ENCODE measurements around the gene GULP1. TPM values are rescaled to one million over a fixed set of nuclear protein-coding genes. Genes with fewer than 3 reads are reported as not detected.

The GULP1 gene
- total and polyA plus RNA-seq, 12 donors, result 2.0 to 6.0 (median 4.7) TPM

DNA sequence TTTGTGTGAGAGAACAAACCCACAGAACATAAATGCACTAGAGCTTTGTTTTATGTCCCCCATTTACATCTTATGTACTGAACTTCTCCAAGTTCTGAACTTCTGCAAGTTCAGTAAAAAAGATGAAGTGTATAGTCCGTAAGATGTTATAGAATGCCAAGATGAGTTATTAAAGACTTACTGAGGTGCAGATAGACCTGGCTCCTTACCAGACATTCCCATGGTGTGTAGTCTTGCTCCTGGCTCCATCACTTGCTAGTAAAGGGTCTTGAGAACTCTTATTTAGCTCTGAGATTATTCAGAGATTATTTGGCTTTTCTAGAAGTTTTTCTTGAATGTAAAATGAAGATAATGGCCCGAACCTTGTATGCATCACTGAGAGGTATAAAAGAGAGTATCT lies 16.8 kb downstream of the GULP1 start:
- intact Hi-C loops (cut with DNase I), result no loop called here
- 40 to 64% methylated on average over 2 of the region's 2 CpGs for WGBS, 2 donors
- Histone ChIP-seq H3K36me3 (no peaks in the 10 kb centered on the region), H3K27me3 (no peaks in the 10 kb centered on the region), H3K4me1 (peaks cover 0 to 4% (median 0%) of the 10 kb centered on the region in 9 donors), H3K9me3 (peaks cover 0 to 6% (median 0%) of the 10 kb centered on the region in 11 donors), H3K27ac (no peak overlapping the region), H3K4me3 (no peak overlapping the region)
- no peak for ATAC-seq
- DNase-seq, result no peak
- TF ChIP-seq, protein P1, sequence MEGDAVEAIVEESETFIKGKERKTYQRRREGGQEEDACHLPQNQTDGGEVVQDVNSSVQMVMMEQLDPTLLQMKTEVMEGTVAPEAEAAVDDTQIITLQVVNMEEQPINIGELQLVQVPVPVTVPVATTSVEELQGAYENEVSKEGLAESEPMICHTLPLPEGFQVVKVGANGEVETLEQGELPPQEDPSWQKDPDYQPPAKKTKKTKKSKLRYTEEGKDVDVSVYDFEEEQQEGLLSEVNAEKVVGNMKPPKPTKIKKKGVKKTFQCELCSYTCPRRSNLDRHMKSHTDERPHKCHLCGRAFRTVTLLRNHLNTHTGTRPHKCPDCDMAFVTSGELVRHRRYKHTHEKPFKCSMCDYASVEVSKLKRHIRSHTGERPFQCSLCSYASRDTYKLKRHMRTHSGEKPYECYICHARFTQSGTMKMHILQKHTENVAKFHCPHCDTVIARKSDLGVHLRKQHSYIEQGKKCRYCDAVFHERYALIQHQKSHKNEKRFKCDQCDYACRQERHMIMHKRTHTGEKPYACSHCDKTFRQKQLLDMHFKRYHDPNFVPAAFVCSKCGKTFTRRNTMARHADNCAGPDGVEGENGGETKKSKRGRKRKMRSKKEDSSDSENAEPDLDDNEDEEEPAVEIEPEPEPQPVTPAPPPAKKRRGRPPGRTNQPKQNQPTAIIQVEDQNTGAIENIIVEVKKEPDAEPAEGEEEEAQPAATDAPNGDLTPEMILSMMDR (IDR thresholded peaks at IDR 0.05), result no peak

DNA sequence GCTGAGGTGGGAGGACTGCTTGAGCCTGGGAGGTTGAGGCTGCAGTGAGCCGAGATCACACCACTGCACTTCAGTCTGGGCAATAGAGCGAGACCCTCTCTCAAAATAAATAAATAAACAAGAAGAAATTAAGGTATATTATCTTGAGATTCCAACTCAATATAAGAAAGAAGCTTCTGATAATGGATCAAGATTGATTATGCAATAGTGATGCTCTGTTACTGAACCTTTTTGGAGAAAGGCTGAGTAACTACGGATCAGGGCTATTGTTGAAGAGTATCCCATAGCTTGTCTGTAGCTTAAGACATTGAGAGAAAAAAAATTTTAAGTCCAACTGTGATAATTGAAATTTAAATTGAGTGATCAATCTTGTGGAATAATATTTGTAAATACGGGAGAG lies 17.7 kb downstream of the GULP1 start:
- no peak overlapping the region for H3K4me3 ChIP-seq
- H3K9me3 ChIP-seq, result peaks cover 0 to 9% (median 0%) of the 10 kb centered on the region in 11 donors
- TF ChIP-seq, protein P1 (IDR thresholded peaks at IDR 0.05), result no peak
- H3K27ac ChIP-seq, result no peak overlapping the region
- peaks cover 0 to 3% (median 0%) of the 10 kb centered on the region in 9 donors for H3K4me1 ChIP-seq
- intact Hi-C loops (cut with DNase I), result no loop called here
- ATAC-seq (no peak), DNase-seq (no peak)
- H3K27me3 ChIP-seq, result no peaks in the 10 kb centered on the region
- H3K36me3 ChIP-seq, result no peaks in the 10 kb centered on the region
- 95 to 98% methylated on average over 4 of the region's 4 CpGs for WGBS, 2 donors

DNA sequence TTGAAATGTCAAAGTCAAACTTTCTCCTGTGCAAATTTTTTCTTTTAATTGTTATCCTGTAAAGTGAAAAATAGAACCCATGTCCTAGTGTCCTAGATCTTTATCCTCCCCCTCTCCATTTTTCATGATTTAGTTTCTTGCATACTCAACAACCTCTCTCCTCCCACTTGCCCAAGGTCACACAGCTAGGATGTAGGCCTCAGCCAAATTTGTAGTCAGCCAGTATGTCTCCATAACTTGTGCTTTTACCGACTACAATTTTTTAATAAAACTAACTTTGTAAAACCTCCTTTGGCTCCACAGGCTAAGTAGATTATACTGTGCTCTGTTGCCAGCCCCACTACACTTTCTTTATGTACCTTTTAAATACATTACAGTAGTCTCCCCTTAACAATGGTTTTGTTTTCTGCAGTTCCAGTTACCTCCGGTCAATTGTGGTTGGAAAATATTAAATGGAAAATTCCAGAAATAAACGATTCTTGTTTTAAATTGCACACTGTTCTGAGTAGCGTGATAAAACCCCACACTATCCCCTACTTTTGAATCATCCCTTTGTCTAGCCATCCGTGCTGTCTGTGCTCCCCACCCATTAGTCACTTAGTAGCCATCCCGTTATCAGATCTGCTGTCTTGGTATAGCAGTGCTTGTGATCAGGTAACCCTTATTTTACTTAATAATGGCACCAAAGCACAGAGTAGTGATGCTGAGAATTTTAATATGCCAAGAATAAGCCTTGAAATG lies 22.8 kb downstream of the GULP1 start:
- DNase-seq, result no peak
- no peaks in the 10 kb centered on the region for H3K4me1 ChIP-seq
- H3K4me3 ChIP-seq, result no peak overlapping the region
- intact Hi-C loops (cut with DNase I), result no loop called here
- 84 to 86% methylated on average over 6 of the region's 6 CpGs for WGBS, 2 donors
- H3K27ac ChIP-seq, result no peak overlapping the region
- H3K36me3 ChIP-seq, result no peaks in the 10 kb centered on the region
- ATAC-seq, result no peak
- TF ChIP-seq, protein P1 (IDR thresholded peaks at IDR 0.05), result no peak
- peaks cover 0 to 20% (median 0%) of the 10 kb centered on the region in 11 donors for H3K9me3 ChIP-seq
- no peaks in the 10 kb centered on the region for H3K27me3 ChIP-seq

DNA sequence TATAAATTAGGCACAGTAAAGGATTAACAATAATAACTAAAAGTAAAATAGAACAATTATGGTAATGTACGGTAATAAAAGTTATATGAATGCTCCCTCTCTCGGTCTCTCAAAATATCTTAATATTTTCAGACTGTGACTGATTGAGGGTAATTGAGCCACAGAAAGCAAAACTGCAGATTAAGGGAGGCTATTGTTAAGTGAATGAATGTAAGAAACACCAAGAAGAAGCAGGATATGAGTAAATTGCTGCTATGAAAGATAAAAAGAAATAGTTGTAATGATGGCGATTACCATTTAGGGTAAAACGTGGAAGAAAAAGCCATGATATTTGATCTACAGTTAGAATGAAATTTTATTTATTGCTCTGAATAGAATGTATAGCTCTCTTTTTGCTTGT lies 24.1 kb downstream of the GULP1 start:
- WGBS, 2 donors, result 95 to 96% methylated on average over 4 of the region's 4 CpGs
- Histone ChIP-seq H3K27me3 (no peaks in the 10 kb centered on the region), H3K4me3 (no peak overlapping the region), H3K27ac (no peak overlapping the region), H3K36me3 (no peaks in the 10 kb centered on the region), H3K4me1 (peaks cover 0 to 2% (median 0%) of the 10 kb centered on the region in 9 donors), H3K9me3 (peaks cover 0 to 20% (median 0%) of the 10 kb centered on the region in 11 donors)
- intact Hi-C loops (cut with DNase I), result no loop called here
- DNase-seq, result no peak
- no peak for ATAC-seq
- TF ChIP-seq, protein P1 (IDR thresholded peaks at IDR 0.05), result no peak

All from heart right ventricle (tissue), 16 donors.